ENCODE measurements around the gene KMO. TPM values are rescaled to one million over a fixed set of nuclear protein-coding genes. Genes with fewer than 3 reads are reported as not detected.
A peak's percentile ranks its signal among the peaks of the same experiment; 100 is the strongest.

The KMO gene
- total and polyA plus RNA-seq, 2 of the 13 experiments (the other 11 are each of a cell fraction or from before 2014, with no cell fraction given), result 0.01 TPM; not detected in 1

GRCh38 chr1:241641773-241642592 is 109.8 kb downstream of the KMO start (continued):
- no peak for TF ChIP-seq YY1 (IDR thresholded peaks at IDR 0.05; ENCODE audit: insufficient read depth, insufficient replicate concordance, low read depth, low read length)
- TF ChIP-seq ATM (IDR thresholded peaks at IDR 0.05; ENCODE audit: borderline replicate concordance), result no peak
- TF ChIP-seq ARID3A (IDR thresholded peaks at IDR 0.05; ENCODE audit: low read depth, low read length), result peak; percentile 74
- no peak for TF ChIP-seq ZBED4 (CRISPR knock-in tag; IDR thresholded peaks at IDR 0.05; ENCODE audit: borderline replicate concordance)
- TF ChIP-seq TBX2 (CRISPR knock-in tag; IDR thresholded peaks at IDR 0.05; ENCODE audit: borderline replicate concordance), result peak; percentile 51; the same call in 1 of the 2 replicates
- peak; percentile 32; the same call in 1 of the 2 replicates for TF ChIP-seq HOMEZ (CRISPR knock-in tag; IDR thresholded peaks at IDR 0.05; ENCODE audit: low read depth)
- TF ChIP-seq NR2F1 (CRISPR knock-in tag; IDR thresholded peaks at IDR 0.05), result peak; percentile 20 to 59; a peak in 2 of 4 replicates

Measured in HepG2 (cell line).